Neural crest cell (in vitro differentiated cells): ENCODE data around the gene OLAH. TPM values are rescaled to one million over a fixed set of nuclear protein-coding genes. Genes with fewer than 3 reads are reported as not detected.
A peak's percentile ranks its signal among the peaks of the same experiment; 100 is the strongest.

ENCODE experiments used
- DNase-seq: peaks from one replicate; pipeline ENCODE4 v3.0.0; 2021; ENCODE audit warnings: low read depth, mixed read lengths, low spot score
- H3K27ac Mint-ChIP-seq: one replicate; pipeline ENCODE4 v1.8.0; 2021; ENCODE audit warnings: mild to moderate bottlenecking, mixed read lengths; ENCODE audit not compliant: unreplicated experiment
- H3K27me3 Mint-ChIP-seq: 2 replicates; pipeline ENCODE4 v1.8.0; 2021; ENCODE audit warnings: low read depth, mild to moderate bottlenecking, mixed read lengths
- H3K36me3 Mint-ChIP-seq: 2 replicates; pipeline ENCODE4 v1.8.0; 2021; ENCODE audit warnings: low read depth, mild to moderate bottlenecking, mixed read lengths
- H3K4me1 Mint-ChIP-seq: 2 replicates; pipeline ENCODE4 v1.8.0; 2021; ENCODE audit warnings: mixed read lengths
- H3K4me3 Mint-ChIP-seq: one replicate; pipeline ENCODE4 v1.8.0; 2021; ENCODE audit warnings: mild to moderate bottlenecking, mixed read lengths
- H3K9me3 Mint-ChIP-seq: 2 replicates; pipeline ENCODE4 v1.8.0; 2021; ENCODE audit warnings: mixed read lengths
- total RNA-seq: library from RNA; stranded (reverse); gene quantifications from 2 replicates; pipeline ENCODE4 v1.2.1, GENCODE V29; 2021
- TF ChIP-seq, protein P1 (sequence below): fragments of 200-600 bp; sonication (generic); conservative IDR thresholded peaks from 2 replicates; pipeline ENCODE4 v1.5.0; 2021; ENCODE audit warnings: antibody characterized with exemption, mild to moderate bottlenecking

The OLAH gene
- total RNA-seq, 1 donor from 2014 or later, result not detected

DNA sequence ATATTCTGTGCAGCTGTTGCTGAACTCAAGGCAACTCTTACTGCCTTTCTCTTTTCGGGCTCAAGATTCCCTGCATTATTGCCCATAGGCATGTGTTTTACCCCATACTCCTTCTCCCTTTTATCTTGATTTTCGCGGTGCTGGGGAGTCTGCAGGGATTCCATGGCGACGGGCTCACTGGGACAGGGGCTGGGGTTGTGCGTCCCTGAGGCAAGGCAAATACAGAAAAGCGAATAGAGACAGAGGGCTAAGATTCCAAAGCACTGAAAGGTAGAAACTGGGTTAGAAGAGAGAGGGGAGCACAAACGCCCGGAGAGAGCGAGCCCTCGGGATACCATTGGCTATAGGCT lies 52.9 kb downstream of the OLAH start:
- H3K4me1 Mint-ChIP-seq, result peaks cover 31% of the 10 kb centered on the region
- DNase-seq, result no peak
- H3K27me3 Mint-ChIP-seq, result peaks cover under 1% of the 10 kb centered on the region
- peaks cover 8% of the 10 kb centered on the region for H3K36me3 Mint-ChIP-seq
- H3K4me3 Mint-ChIP-seq, result peak overlapping the region; percentile 95
- peak overlapping the region; percentile 63 for H3K27ac Mint-ChIP-seq
- TF ChIP-seq, protein P1, sequence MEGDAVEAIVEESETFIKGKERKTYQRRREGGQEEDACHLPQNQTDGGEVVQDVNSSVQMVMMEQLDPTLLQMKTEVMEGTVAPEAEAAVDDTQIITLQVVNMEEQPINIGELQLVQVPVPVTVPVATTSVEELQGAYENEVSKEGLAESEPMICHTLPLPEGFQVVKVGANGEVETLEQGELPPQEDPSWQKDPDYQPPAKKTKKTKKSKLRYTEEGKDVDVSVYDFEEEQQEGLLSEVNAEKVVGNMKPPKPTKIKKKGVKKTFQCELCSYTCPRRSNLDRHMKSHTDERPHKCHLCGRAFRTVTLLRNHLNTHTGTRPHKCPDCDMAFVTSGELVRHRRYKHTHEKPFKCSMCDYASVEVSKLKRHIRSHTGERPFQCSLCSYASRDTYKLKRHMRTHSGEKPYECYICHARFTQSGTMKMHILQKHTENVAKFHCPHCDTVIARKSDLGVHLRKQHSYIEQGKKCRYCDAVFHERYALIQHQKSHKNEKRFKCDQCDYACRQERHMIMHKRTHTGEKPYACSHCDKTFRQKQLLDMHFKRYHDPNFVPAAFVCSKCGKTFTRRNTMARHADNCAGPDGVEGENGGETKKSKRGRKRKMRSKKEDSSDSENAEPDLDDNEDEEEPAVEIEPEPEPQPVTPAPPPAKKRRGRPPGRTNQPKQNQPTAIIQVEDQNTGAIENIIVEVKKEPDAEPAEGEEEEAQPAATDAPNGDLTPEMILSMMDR, result no peak
- no peaks in the 10 kb centered on the region for H3K9me3 Mint-ChIP-seq

DNA sequence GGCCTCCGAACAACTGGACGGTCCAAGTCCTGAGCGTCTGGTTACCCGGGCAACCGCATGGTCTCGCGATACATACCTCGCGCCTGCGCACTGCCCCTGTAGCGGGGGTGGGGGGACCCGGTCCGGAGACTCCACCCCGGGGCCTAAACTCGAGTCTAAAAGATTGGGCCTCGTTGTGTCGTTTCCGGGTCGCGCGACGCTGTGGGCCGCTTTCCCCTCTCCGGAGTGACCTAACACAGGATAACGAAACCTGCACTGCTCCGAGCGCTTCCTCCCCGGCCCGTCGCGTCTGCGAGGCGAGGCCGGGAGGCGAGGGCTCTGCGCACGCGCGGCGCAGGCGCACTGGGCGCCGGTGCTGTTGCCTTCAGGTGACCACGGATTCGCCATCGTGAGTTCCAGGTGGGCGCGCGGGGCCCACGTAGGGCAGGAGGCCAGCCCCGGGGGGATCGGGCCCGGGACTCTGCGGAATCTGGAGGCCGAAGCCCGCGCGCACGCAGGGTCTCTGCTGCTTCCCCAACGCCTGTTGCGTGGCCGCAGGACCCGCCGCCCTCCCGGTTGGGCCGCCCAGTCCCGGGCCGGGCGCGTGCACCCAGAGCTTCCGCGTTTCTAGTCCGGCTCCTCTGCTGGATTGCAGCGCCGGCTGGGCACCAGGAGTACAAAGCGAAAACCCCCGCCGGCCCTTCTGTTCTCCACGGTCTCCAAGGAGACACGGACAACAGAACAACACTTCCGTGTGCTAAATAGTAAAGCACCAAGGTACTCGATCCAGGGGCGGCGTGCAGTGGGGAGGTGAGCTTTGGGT lies 53.5 kb downstream of the OLAH start, which contains the start of gene RPP38:
Gene RPP38 (plus strand): TSS at position 345 of the 802 bp plus-strand sequence. CDS start 5,960 bp downstream, outside the sequence.
- peak within 1 kb of the TSS; percentile 96 for H3K27ac Mint-ChIP-seq
- peaks cover 31% of the 10 kb centered on the region for H3K4me1 Mint-ChIP-seq
- no peaks in the 10 kb centered on the region for H3K27me3 Mint-ChIP-seq
- peak; percentile 96 for DNase-seq
- peaks cover 5% of the 10 kb centered on the region for H3K36me3 Mint-ChIP-seq
- no peaks in the 10 kb centered on the region for H3K9me3 Mint-ChIP-seq
- peak within 1 kb of the TSS; percentile 95 for H3K4me3 Mint-ChIP-seq
- TF ChIP-seq, protein P1, result no peak

DNA sequence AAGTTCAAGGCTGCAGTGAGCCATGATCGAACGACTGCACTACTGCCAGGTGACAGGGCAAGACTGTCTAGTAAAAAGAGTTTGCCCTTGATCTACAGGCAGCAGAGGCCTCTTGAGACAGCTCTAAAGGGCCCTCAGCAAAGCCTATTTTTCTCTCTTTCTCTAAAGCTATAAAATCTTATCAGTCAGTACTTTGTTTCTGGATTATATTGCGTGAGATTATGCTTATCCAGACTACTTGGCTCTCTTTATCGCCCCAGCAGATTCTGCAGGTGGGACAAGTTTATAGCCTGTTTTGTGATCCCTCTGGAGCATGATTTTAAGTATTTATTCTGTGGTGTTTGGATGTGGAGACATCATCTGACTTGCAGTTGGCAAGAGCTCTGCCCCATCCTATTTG lies 56.1 kb downstream of the OLAH start:
- DNase-seq, result no peak
- no peaks in the 10 kb centered on the region for H3K27me3 Mint-ChIP-seq
- no peaks in the 10 kb centered on the region for H3K9me3 Mint-ChIP-seq
- peak overlapping the region; percentile 82 for H3K4me3 Mint-ChIP-seq
- TF ChIP-seq, protein P1, result no peak
- peaks cover 3% of the 10 kb centered on the region for H3K36me3 Mint-ChIP-seq
- peaks cover 30% of the 10 kb centered on the region for H3K4me1 Mint-ChIP-seq
- H3K27ac Mint-ChIP-seq, result no peak overlapping the region

DNA sequence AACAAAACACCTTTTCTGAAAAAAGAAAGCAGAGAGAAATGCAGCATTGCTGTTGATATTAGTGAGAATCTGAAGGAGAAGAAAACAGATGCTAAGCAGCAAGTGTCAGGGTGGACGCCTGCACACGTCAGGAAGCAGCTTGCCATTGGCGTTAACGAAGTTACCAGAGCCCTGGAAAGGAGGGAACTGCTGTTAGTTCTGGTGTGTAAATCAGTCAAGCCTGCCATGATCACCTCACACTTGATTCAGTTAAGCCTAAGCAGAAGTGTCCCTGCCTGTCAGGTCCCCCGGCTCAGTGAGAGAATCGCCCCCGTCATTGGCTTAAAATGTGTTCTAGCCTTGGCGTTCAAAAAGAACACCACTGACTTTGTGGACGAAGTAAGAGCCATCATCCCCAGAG lies 59.8 kb downstream of the OLAH start:
- H3K27me3 Mint-ChIP-seq, result no peaks in the 10 kb centered on the region
- no peak for DNase-seq
- H3K9me3 Mint-ChIP-seq, result no peaks in the 10 kb centered on the region
- TF ChIP-seq, protein P1, result no peak
- H3K4me1 Mint-ChIP-seq, result peaks cover 17% of the 10 kb centered on the region
- H3K27ac Mint-ChIP-seq, result no peak overlapping the region
- H3K36me3 Mint-ChIP-seq, result peaks cover 5% of the 10 kb centered on the region
- H3K4me3 Mint-ChIP-seq, result no peak overlapping the region

DNA sequence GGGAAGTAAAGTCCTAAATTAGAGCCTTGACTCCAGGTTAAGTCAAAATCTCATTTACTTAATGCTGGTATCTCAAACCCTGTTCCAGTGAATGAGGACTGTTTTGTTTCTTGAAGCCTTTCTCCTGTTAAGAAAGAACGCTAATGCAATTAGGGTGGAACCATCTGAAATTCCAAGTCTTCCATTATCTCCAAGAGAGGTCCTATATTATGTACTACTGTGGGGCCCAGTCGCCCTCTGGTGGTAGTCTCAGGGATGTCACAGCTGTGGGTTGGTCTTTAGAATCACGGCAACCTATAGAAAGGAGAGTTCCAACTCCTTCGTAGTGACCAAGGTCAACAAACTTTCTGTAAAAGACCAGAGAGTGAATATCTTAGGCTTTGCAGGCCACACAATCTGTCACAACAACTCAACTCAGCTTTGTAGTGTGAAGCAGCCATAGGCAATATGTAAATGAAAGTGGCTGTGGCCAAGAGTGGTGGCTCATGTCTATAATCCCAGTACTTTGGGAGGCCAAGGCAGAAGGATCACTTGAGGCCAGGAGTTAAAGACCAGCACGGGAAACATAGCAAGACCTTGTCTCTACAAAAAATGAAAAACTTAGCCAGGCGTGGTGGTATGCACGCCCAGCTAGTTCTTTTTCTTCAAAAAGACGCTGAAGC lies 62.7 kb downstream of the OLAH start:
- DNase-seq, result peak; percentile 75
- peaks cover 5% of the 10 kb centered on the region for H3K4me1 Mint-ChIP-seq
- no peaks in the 10 kb centered on the region for H3K9me3 Mint-ChIP-seq
- peaks cover 2% of the 10 kb centered on the region for H3K36me3 Mint-ChIP-seq
- TF ChIP-seq, protein P1, result peak; percentile 93
- H3K27me3 Mint-ChIP-seq, result no peaks in the 10 kb centered on the region
- peak overlapping the region; percentile 57 for H3K27ac Mint-ChIP-seq
- H3K4me3 Mint-ChIP-seq, result peak overlapping the region; percentile 4
